DND-41 (cell line): Measurements from ENCODE around the gene EPB41L5.
A peak's percentile ranks its signal among the peaks of the same experiment; 100 is the strongest.

Experiments used
- ATAC-seq: fragments of 200-7000 bp; cut with Tn5 transposase; 3 replicates; pipeline ENCODE4 v1.9.1; 2021; ENCODE audit warnings: low read depth; ENCODE audit not compliant: insufficient read depth
- DNase-seq: peaks from one replicate; pipeline ENCODE4 v3.0.0-alpha.2; 2020
- H2AFZ ChIP-seq: 2 replicates; pipeline ENCODE4 v1.6.0; 2012; ENCODE audit warnings: low read depth, low read length
- H3K27ac ChIP-seq: 2 replicates; pipeline ENCODE4 v1.5.1; 2012; ENCODE audit warnings: low read length, inconsistent platforms
- H3K27me3 ChIP-seq: fragments of 200-600 bp; sonication (generic); 2 replicates; pipeline ENCODE4 v1.6.0; 2012; ENCODE audit warnings: low read length, mild to moderate bottlenecking, inconsistent platforms; ENCODE audit not compliant: insufficient read depth, poor library complexity
- H3K36me3 ChIP-seq: 2 replicates; pipeline ENCODE4 v1.5.1; 2012; ENCODE audit warnings: low read length, inconsistent platforms; ENCODE audit not compliant: insufficient read depth
- H3K4me1 ChIP-seq: 2 replicates; pipeline ENCODE4 v1.5.1; 2012; ENCODE audit warnings: mild to moderate bottlenecking, low read length; ENCODE audit not compliant: insufficient read depth
- H3K4me2 ChIP-seq: 2 replicates; pipeline ENCODE4 v1.6.0; 2012; ENCODE audit warnings: mild to moderate bottlenecking, moderate library complexity, low read length, inconsistent platforms; ENCODE audit not compliant: insufficient read depth
- H3K4me3 ChIP-seq, 2 experiments: fragments of 200-600 bp in 1 of 2; shearing (Covaris generic) in 1 of 2; 2 replicates each; pipeline ENCODE4 v1.5.1; 2012 to 2016; ENCODE audit warnings: inconsistent platforms in 2 of 2, low read length in 2 of 2, mild to moderate bottlenecking in 2 of 2, low read depth in 1 of 2, moderate library complexity in 1 of 2
- H3K79me2 ChIP-seq: 2 replicates; pipeline ENCODE4 v1.6.0; 2012; ENCODE audit warnings: low read length, inconsistent platforms; ENCODE audit not compliant: insufficient read depth
- H3K9ac ChIP-seq: 2 replicates; pipeline ENCODE4 v1.6.0; 2012; ENCODE audit warnings: low read depth, mild to moderate bottlenecking, inconsistent platforms, low read length, moderate library complexity
- H3K9me3 ChIP-seq: 2 replicates; pipeline ENCODE4 v1.5.1; 2012; ENCODE audit warnings: low read length, moderate library complexity, mild to moderate bottlenecking, inconsistent platforms; ENCODE audit not compliant: insufficient read depth, severe bottlenecking
- H4K20me1 ChIP-seq: 2 replicates; pipeline ENCODE4 v1.6.0; 2012; ENCODE audit warnings: low read length; ENCODE audit not compliant: insufficient read depth
- CTCF ChIP-seq: IDR thresholded peaks from 2 replicates; pipeline ENCODE4 v1.5.1; 2012; ENCODE audit warnings: borderline replicate concordance, low read length, moderate library complexity, mild to moderate bottlenecking; ENCODE audit not compliant: poor library complexity, severe bottlenecking; ENCODE audit errors: extremely low read depth
- EZH2 ChIP-seq: IDR thresholded peaks from 3 replicates; pipeline ENCODE4 v1.6.1; 2012; ENCODE audit warnings: borderline replicate concordance, low read depth, mild to moderate bottlenecking, moderate library complexity, low read length, inconsistent platforms; ENCODE audit not compliant: severe bottlenecking

Gene EPB41L5

GRCh38 chr2:120177973-120178372 lies 165.1 kb downstream of the EPB41L5 start:
- Histone ChIP-seq H3K9me3 (no peaks in the 10 kb centered on the region), H3K4me2 (peak overlapping the region; percentile 76; the same call in 1 of the 2 replicates), H4K20me1 (no peaks in the 10 kb centered on the region), H3K79me2 (no peaks in the 10 kb centered on the region), H3K36me3 (peaks cover 17% of the 10 kb centered on the region; the same call in 1 of the 2 replicates), H3K27me3 (no peaks in the 10 kb centered on the region), H3K9ac (peak overlapping the region; percentile 52; the same call in 1 of the 2 replicates), H3K27ac (no peak overlapping the region), H3K4me1 (peaks cover 26% of the 10 kb centered on the region), H2AFZ (no peak overlapping the region), H3K4me3 (no peak overlapping the region)
- ATAC-seq = no peak
- TF ChIP-seq EZH2 (no peak), CTCF (no peak)
- DNase-seq = no peak

- H2AFZ ChIP-seq = no peak overlapping the region
- no peaks in the 10 kb centered on the region for H3K27me3 ChIP-seq
- H3K9ac ChIP-seq = no peak overlapping the region
- peaks cover 26% of the 10 kb centered on the region for H3K4me1 ChIP-seq
- no peak overlapping the region for H3K4me3 ChIP-seq
- H3K27ac ChIP-seq = no peak overlapping the region
- DNase-seq (no peak), ATAC-seq (no peak)
- H3K79me2 ChIP-seq = no peaks in the 10 kb centered on the region
- no peak overlapping the region for H3K4me2 ChIP-seq
- H3K36me3 ChIP-seq = peaks cover 17% of the 10 kb centered on the region; the same call in 1 of the 2 replicates
- H4K20me1 ChIP-seq = no peaks in the 10 kb centered on the region
- TF ChIP-seq CTCF (no peak), EZH2 (no peak)
- H3K9me3 ChIP-seq = no peaks in the 10 kb centered on the region
Observed at GRCh38 chr2:120179396-120179795, 166.5 kb downstream of the EPB41L5 start.

GRCh38 chr2:120180066-120180465 lies 167.2 kb downstream of the EPB41L5 start:
- no peak overlapping the region for H3K27ac ChIP-seq
- peaks cover 17% of the 10 kb centered on the region; the same call in 1 of the 2 replicates for H3K36me3 ChIP-seq
- no peak overlapping the region for H3K9ac ChIP-seq
- H3K4me3 ChIP-seq = no peak overlapping the region
- H3K9me3 ChIP-seq = no peaks in the 10 kb centered on the region
- no peaks in the 10 kb centered on the region for H3K27me3 ChIP-seq
- no peaks in the 10 kb centered on the region for H4K20me1 ChIP-seq
- no peak for ATAC-seq
- DNase-seq = no peak
- no peak overlapping the region for H2AFZ ChIP-seq
- peaks cover 22% of the 10 kb centered on the region for H3K4me1 ChIP-seq
- TF ChIP-seq EZH2 (no peak), CTCF (no peak)
- H3K79me2 ChIP-seq = no peaks in the 10 kb centered on the region
- no peak overlapping the region for H3K4me2 ChIP-seq
